Measurements from ENCODE around the gene SEMA3G.

DNA sequence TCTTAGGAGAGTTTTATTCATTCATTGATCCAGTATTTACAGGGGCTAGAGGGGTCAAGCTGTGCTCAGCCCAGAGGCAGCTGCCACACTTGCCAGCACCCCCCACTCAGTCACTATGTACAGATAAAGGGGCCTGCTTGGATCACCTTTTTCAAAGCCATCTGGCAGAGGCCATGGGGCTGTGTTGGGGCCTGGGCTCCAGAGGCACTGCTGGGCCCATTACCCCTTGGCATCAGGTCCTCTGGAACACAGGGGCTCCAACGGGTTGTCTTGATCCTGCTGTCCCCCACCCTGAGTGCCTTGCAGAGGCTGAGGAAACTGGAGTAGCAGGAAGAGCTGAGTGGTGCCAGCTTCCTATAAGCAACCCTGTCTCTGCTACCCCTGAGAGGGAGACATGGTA is 43.9 kb downstream of the SEMA3G start:
- TF ChIP-seq CTCF (IDR thresholded peaks at IDR 0.05; ENCODE audit: poor library complexity, severe bottlenecking) = no peak
- TF ChIP-seq POLR2AphosphoS5 (IDR thresholded peaks at IDR 0.05) = no peak

All from neural cell (in vitro differentiated cells).